K562 (cell line): ENCODE results near the gene MAML3. TPM values are rescaled to one million over a fixed set of nuclear protein-coding genes. Genes with fewer than 3 reads are reported as not detected.

Experiments
- ATAC-seq: fragments of 200-7000 bp; cut with Tn5 transposase; 3 replicates; pipeline ENCODE4 v1.9.1; 2020; ENCODE audit warnings: moderate library complexity
- BruUV-seq: library from RNA; stranded (reverse); fragments of 400-500 nt; replicated peaks from 2 replicates; lab custom pipeline; 2021; lab: Mats Ljungman, UMichigan
- CTCF ChIA-PET: fragments of 300-600 bp; formaldehyde crosslinking; extraction: SDS; loops from one replicate; lab custom pipeline; 2021; ENCODE audit warnings: low intra/inter-chr PET ratio; lab: Yijun Ruan, JAX
- POLR2A ChIA-PET: fragments of 300-600, 350-650 bp; sonication (Branson Sonifier 250); formaldehyde crosslinking; extraction: SDS; loops from one replicate; lab custom pipeline; 2021; ENCODE audit warnings: antibody characterized with exemption, inconsistent platforms; lab: Yijun Ruan, JAX
- DNase-seq, 4 experiments: peaks; one replicate each; pipeline versions ENCODE4 v3.0.0 to v3.0.0-alpha.2; 2011 to 2018; ENCODE audit warnings: low spot score in 3 of 4, mixed read lengths in 3 of 4; ENCODE audit errors: extremely low read depth in 1 of 4
- FAIRE-seq: peaks from 2 replicates; lab custom pipeline; 2011; peaks lifted over from hg19 to GRCh38; lab: Jason Lieb, UNC
- H2AFZ ChIP-seq: 2 replicates; pipeline ENCODE4 v1.6.0; 2011; ENCODE audit warnings: low read depth, low read length, control low read depth, inconsistent platforms
- H3K27ac ChIP-seq: fragments of 200-600 bp; 3 replicates; pipeline ENCODE4 v1.8.0; 2011; ENCODE audit warnings: low read depth, mild to moderate bottlenecking, control low read depth, inconsistent platforms, low read length, moderate library complexity, mixed read lengths; ENCODE audit errors: extremely low read depth
- H3K27me3 ChIP-seq, 2 experiments: fragments of 300-600 bp in 1 of 2; 2 replicates in 1 of 2; 3 replicates in 1 of 2; pipeline versions ENCODE4 v1.6.0 to v1.8.0; 2011; ENCODE audit warnings: inconsistent platforms in 2 of 2, low read length in 2 of 2, mild to moderate bottlenecking in 1 of 2, mixed read lengths in 1 of 2, moderate library complexity in 1 of 2; ENCODE audit not compliant: control insufficient read depth in 2 of 2, insufficient read depth in 2 of 2
- H3K36me3 ChIP-seq: fragments of 300-600 bp; 3 replicates; pipeline ENCODE4 v1.8.0; 2011; ENCODE audit warnings: mild to moderate bottlenecking, low read length, inconsistent platforms; ENCODE audit not compliant: control insufficient read depth, insufficient read depth
- H3K4me1 ChIP-seq, 2 experiments: fragments of 200-600 bp in 1 of 2; replicated peaks in 1 of 2; 2 replicates in 1 of 2; 3 replicates in 1 of 2; pipeline versions ENCODE4 v1.5.1 to v1.8.0; 2011; ENCODE audit warnings: inconsistent platforms in 2 of 2, low read length in 2 of 2, mild to moderate bottlenecking in 1 of 2, mixed read lengths in 1 of 2, moderate library complexity in 1 of 2; ENCODE audit not compliant: control insufficient read depth in 2 of 2, insufficient read depth in 2 of 2
- H3K4me2 ChIP-seq: 2 replicates; pipeline ENCODE4 v1.6.1; 2011; ENCODE audit warnings: low read length, control low read depth, inconsistent platforms, mixed read lengths; ENCODE audit not compliant: insufficient read depth
- H3K4me3 ChIP-seq: fragments of 200-600 bp; sonication (generic), shearing (Covaris generic); 2 replicates; pipeline ENCODE4 v1.5.1; 2016; ENCODE audit warnings: control low read depth, inconsistent platforms
- H3K79me2 ChIP-seq: fragments of 200-600 bp; 3 replicates; pipeline ENCODE4 v1.8.0; 2011; ENCODE audit warnings: low read length, inconsistent platforms; ENCODE audit not compliant: control insufficient read depth, insufficient read depth
- H3K9ac ChIP-seq, 2 experiments: 2 replicates each; pipeline versions ENCODE4 v1.6.0 to v1.6.1; 2011; ENCODE audit warnings: low read depth in 2 of 2, low read length in 2 of 2, control low read depth in 1 of 2, inconsistent platforms in 1 of 2, mild to moderate bottlenecking in 1 of 2, mixed read lengths in 1 of 2; ENCODE audit not compliant: insufficient read depth in 1 of 2
- H3K9me1 ChIP-seq: one replicate; pipeline ENCODE4 v1.6.0; 2011; ENCODE audit warnings: inconsistent platforms, mild to moderate bottlenecking, low read length, moderate library complexity; ENCODE audit not compliant: control insufficient read depth, insufficient read depth
- H3K9me3 ChIP-seq: replicated peaks from 2 replicates; pipeline ENCODE4 v1.5.1; 2011; ENCODE audit warnings: low read depth, low read length, inconsistent platforms; ENCODE audit not compliant: control insufficient read depth, insufficient read depth
- H4K20me1 ChIP-seq: replicated peaks from 2 replicates; pipeline ENCODE4 v1.6.1; 2011; ENCODE audit warnings: low read length, inconsistent platforms, mixed read lengths; ENCODE audit not compliant: control insufficient read depth, insufficient read depth
- FOXP4 ChIP-seq: sonication (generic); formaldehyde crosslinking; IDR thresholded peaks from 2 replicates; pipeline ENCODE4 v1.8.0; 2022; ENCODE audit warnings: mild to moderate bottlenecking, missing genetic modification reagents, borderline replicate concordance
- MCM3 ChIP-seq: fragments of 450-650 bp; IDR thresholded peaks from 2 replicates; pipeline ENCODE4 v1.6.1; 2016
- NCOA2 ChIP-seq, 2 experiments: fragments of 450-650 bp; IDR thresholded peaks; 2 replicates each; pipeline ENCODE4 v1.6.1; 2018; ENCODE audit warnings: mild to moderate bottlenecking in 2 of 2, moderate library complexity in 1 of 2; ENCODE audit not compliant: partially characterized antibody in 2 of 2
- NCOA6 ChIP-seq: fragments of 450-650 bp; IDR thresholded peaks from 2 replicates; pipeline ENCODE4 v1.6.1; 2017; ENCODE audit warnings: mild to moderate bottlenecking
- NUFIP1 ChIP-seq: fragments of 450-650 bp; IDR thresholded peaks from 2 replicates; pipeline ENCODE4 v1.6.1; 2018; ENCODE audit not compliant: partially characterized antibody
- PYGO2 ChIP-seq: fragments of 450-650 bp; IDR thresholded peaks from 2 replicates; pipeline ENCODE4 v1.6.1; 2016; ENCODE audit warnings: mild to moderate bottlenecking, missing genetic modification characterization, moderate library complexity, missing compliant biosample characterization
- RERE ChIP-seq: sonication (generic); formaldehyde crosslinking; IDR thresholded peaks from 2 replicates; pipeline ENCODE4 v1.8.0; 2023; ENCODE audit warnings: missing genetic modification reagents, mild to moderate bottlenecking, borderline replicate concordance
- WHSC1 ChIP-seq: IDR thresholded peaks from one replicate; pipeline ENCODE4 v1.6.1; 2012; ENCODE audit warnings: low read length, control low read depth, inconsistent platforms
- XRCC5 ChIP-seq: fragments of 200-400 bp; formaldehyde crosslinking; IDR thresholded peaks from 2 replicates; pipeline ENCODE4 v1.6.1; 2017; ENCODE audit warnings: low read depth, mild to moderate bottlenecking, low read length
- ZBED1 ChIP-seq: IDR thresholded peaks from 2 replicates; pipeline ENCODE4 v1.6.1; 2014
- ZC3H4 ChIP-seq: sonication (generic); formaldehyde crosslinking; IDR thresholded peaks from 2 replicates; pipeline ENCODE4 v1.9.0; 2021; ENCODE audit warnings: missing genetic modification reagents, borderline replicate concordance
- ZFX ChIP-seq: sonication (generic); formaldehyde crosslinking; IDR thresholded peaks from 2 replicates; pipeline ENCODE4 v1.8.0; 2022; ENCODE audit warnings: mild to moderate bottlenecking, missing genetic modification reagents, moderate library complexity
- ZNF655 ChIP-seq: fragments of 250-450 bp; sonication (Bioruptor Pico); IDR thresholded peaks from 2 replicates; pipeline ENCODE4 v1.5.0; 2021
- ZNF780A ChIP-seq: fragments of 250-450 bp; sonication (Bioruptor Pico); IDR thresholded peaks from 2 replicates; pipeline ENCODE4 v1.5.0; 2021; ENCODE audit warnings: mild to moderate bottlenecking
- ZNF830 ChIP-seq: fragments of 250-450 bp; sonication (Bioruptor Pico); IDR thresholded peaks from 2 replicates; pipeline ENCODE4 v1.5.0; 2021; ENCODE audit warnings: mild to moderate bottlenecking
- WGBS: fragments of 100-300 bp; shearing (Covaris generic); methylation state at CpG from one replicate; pipeline ENCODE4 v1.1.6; 2016; ENCODE audit warnings: low coverage, mixed read lengths; ENCODE audit not compliant: insufficient coverage; ENCODE audit errors: missing lambda C conversion rate; 5-methylcytosine and 5-hydroxymethylcytosine counted together
- in situ Hi-C: fragments of 300-500 bp; cut with MboI; formaldehyde crosslinking; loops from 4 replicates; pipeline ENCODE4 v1.15.0; 2018; ENCODE audit warnings: inconsistent platforms, mixed read lengths
- intact Hi-C: fragments of 100-400 bp; cut with micrococcal nuclease; formaldehyde crosslinking; loops from 2 replicates; pipeline ENCODE4 v1.14.2; 2022
- polyA plus RNA-seq, 8 experiments: library from polyadenylated mRNA; depleted of rRNA in 4 of 8; stranded (reverse) in 5 of 8; unstranded in 3 of 8; fragments of >200 nt; fragmentation: Nextera tagmentation in 2 of 8; fragmentation: Illumina TruSeq in 1 of 8; extraction: Ambion mirVana in 2 of 8; extraction: Trizol in 1 of 8; gene quantifications; 2 replicates each; pipeline versions ENCODE4 v1.2.1 to v1.2.3, GENCODE V29; 2011 to 2014; ENCODE audit warnings: inconsistent platforms in 1 of 8, missing spikeins in 1 of 8
- total RNA-seq, 7 experiments: library from RNA; depleted of rRNA in 6 of 7; stranded (reverse); fragments of >200 nt in 6 of 7; fragmentation: Illumina TruSeq in 2 of 7; extraction: Trizol in 2 of 7; gene quantifications; 2 replicates each; pipeline versions ENCODE4 v1.2.1 to v1.2.3, GENCODE V29; 2011 to 2021; ENCODE audit warnings: low replicate concordance in 1 of 7

The MAML3 gene
- total and polyA plus RNA-seq, 9 of the 15 experiments (the other 6 are each of a cell fraction or from before 2014, with no cell fraction given) = 0.01 to 0.55 (median 0.25) TPM

- ChIA-PET POLR2A (no interaction called here), CTCF (no interaction called here)
- Histone ChIP-seq H4K20me1 (no peaks in the 10 kb centered on the region), H3K4me3 (no peak overlapping the region), H3K9me3 (no peaks in the 10 kb centered on the region), H3K4me1 (no peaks in the 10 kb centered on the region), H3K27me3 (peaks cover 0 to 4% of the 10 kb centered on the region in 2 experiments; a peak in 2 of 5 replicates), H3K79me2 (no peaks in the 10 kb centered on the region), H3K9me1 (no peaks in the 10 kb centered on the region), H3K36me3 (no peaks in the 10 kb centered on the region), H3K27ac (no peak overlapping the region), H3K9ac (no peak overlapping the region), H3K4me2 (no peak overlapping the region), H2AFZ (no peak overlapping the region)
- no TSS peak for BruUV-seq
- WGBS = 0% methylated on average over 5 of the region's 5 CpGs
- DNase-seq (no peak), ATAC-seq (no peak), FAIRE-seq (no peak)
- intact Hi-C loops = no loop called here
- in situ Hi-C loops = no loop called here
- no peak for TF ChIP-seq ZC3H4 (CRISPR knock-in tag)
- no peak for TF ChIP-seq RERE (CRISPR knock-in tag)
- no peak for TF ChIP-seq ZBED1
- no peak for TF ChIP-seq PYGO2 (tag)
- TF ChIP-seq ZNF780A (CRISPR knock-in tag) = no peak
- TF ChIP-seq NCOA2 (IDR thresholded peaks at IDR 0.05; ENCODE audit: partially characterized antibody in 2 of 2) = no peak
- TF ChIP-seq XRCC5 = no peak
- TF ChIP-seq NUFIP1 = no peak
- no peak for TF ChIP-seq NCOA6
- TF ChIP-seq FOXP4 (CRISPR knock-in tag) = no peak
- no peak for TF ChIP-seq WHSC1
- no peak for TF ChIP-seq ZNF830 (CRISPR knock-in tag)
- no peak for TF ChIP-seq ZFX
- TF ChIP-seq ZNF655 (CRISPR knock-in tag) = no peak
- no peak for TF ChIP-seq MCM3
These were observed 203.4 kb downstream of the MAML3 start for GRCh38 chr4:139950568-139950967.
